Left forelimb (tissue), 1 donor: Measurements from ENCODE around the gene ROS1.
"Not testable (repeated sequence)": the region's sequence is repeated elsewhere in the genome, so short reads cannot be mapped to it uniquely, and the experiment has no call there.

ENCODE experiments used
- DNase-seq: peaks from one replicate; pipeline ENCODE4 v3.0.0-alpha.2; 2018; ENCODE audit warnings: low spot score

The ROS1 gene

DNA sequence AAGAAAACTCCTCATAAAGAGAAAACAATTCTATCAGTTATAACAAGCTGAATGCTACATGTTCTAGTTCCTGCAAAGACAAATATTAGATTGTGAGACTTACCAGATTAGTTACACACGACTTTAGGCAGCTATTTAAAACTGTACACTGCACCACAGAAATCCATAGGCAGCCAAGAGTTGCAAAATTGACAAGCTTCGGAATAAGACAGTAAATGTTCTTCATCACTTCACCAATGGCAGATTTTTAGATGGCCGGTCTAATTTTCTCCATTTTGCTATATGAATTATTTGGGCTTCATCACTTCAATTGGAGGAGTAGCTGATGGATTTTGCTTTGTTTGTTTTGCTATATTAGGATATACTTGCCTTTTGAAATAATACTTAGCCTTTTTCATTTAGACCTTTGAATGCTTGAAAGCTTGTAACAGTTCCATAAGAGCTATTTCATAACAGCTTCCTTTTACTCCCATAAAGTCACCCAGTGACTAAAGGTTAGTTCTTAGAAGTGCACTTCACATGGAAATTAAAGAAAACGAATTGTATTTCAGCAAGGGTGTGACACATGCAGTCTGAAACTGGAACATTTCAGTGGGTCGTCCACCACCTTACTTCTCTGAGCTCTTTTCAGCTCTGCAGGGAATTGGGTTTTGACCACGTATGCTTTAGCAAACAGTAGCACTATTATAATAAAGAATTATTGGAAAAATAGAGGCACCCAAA lies at the start of gene ROS1:
ROS1 (minus strand) TSS at position 512 of the 723 bp plus-strand sequence; CDS start at position 226, 286 bp downstream.
- no peak for DNase-seq

GRCh38 chr6:117473401-117473800 lies 47.7 kb upstream of the ROS1 start:
- no peak for DNase-seq

DNA sequence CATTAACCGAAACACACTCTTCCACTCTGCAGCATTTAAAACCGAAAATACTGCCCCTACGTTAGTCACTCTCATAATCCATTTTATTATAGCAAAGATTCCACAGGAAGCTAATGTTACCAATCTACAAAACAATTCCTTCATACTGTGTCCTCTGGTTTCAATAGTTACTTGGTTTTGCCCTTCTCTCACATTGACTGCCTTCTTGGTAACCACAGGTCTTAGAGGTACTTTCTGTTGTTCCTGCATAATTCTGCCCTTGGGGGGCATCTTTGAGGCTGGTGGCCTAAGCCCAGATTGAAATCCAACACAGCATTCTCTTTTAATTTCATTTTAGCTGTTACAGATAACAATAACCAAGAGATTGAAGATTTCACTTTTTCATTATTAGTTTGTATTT lies 46.9 kb upstream of the ROS1 start:
- DNase-seq = no peak

DNA sequence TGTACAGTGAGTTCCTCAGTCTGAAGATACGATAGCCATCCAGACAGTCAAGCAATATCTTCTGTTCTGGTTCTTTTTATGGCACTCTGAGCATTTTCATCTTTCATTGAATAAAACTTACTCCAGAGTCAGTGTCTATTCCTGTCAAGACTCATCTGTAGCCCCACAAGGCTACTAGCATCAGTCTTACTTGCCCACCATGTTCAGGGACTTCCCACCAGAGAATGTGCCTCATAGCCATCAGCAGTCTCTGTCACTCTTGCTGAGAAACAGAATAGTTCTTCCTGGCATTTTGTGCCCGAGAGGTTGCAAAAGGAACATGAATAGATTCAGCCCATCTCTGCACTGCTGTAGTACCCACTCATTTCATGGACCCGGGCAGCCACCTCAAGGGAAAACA lies 44.0 kb upstream of the ROS1 start:
- DNase-seq = no peak

DNA sequence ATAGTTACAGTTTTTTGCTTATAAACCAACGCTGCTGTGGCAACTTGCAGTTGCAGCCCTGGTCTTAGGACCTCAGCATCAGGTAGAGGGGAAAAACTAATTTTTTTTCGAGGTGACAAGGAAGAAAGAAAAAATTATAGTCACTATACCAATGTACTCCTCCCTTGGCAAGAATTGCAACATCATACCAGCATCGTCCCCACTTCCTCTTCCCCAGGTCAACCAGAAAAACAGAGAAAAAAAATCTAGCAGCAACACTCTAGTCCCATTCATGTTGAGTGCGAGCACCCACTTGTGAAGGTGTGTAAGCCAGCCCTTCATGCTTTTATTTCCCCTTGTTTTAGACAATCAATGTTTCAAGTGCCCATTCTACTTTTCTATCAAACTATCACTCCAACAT lies 43.6 kb upstream of the ROS1 start:
- no peak for DNase-seq

GRCh38 chr6:117468527-117468926 lies 42.8 kb upstream of the ROS1 start:
- DNase-seq = not testable (repeated sequence)

DNA sequence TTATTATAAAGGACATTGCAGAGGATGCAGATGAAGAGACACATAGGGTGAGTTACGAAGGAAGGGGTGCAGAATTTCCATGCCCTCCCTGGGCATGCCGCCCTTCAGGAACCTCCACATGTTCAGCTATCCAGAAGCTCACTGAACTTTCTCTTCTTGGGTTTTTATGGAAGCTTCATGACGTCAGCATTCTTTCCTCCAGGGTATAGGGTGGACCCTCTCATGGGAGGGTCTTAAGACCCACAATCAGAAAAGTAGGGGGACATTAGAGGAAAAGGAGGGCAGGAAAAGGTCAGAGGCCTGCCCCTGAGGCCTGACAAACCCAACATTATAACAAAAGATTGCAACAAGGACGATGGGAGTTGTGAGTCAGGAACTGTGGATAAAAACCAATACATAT lies 42.1 kb upstream of the ROS1 start:
- DNase-seq = no peak

- DNase-seq = no peak
Measured at GRCh38 chr6:117465691-117466090, 39.9 kb upstream of the ROS1 start.

DNA sequence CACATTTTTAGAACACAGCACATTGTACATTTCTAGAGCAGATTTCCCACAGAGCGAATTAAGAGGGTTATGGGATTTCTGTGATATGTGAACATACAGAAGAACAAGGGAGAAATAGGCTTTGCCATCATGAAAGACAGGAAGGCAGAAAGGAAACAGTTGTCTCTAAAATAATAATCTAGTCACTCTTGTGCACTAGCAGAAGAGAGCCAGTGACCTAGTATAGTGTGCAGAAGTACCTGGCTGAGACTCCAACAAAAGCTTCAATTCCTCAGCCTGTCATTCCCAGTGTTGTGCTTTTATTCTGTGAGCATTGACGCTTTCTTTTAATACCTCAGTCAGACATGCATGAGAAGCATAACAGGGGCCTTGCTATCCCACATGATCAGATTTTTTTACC lies 39.0 kb upstream of the ROS1 start:
- DNase-seq = no peak

GRCh38 chr6:117463762-117464665 lies 38.3 kb upstream of the ROS1 start:
- DNase-seq = no peak

DNA sequence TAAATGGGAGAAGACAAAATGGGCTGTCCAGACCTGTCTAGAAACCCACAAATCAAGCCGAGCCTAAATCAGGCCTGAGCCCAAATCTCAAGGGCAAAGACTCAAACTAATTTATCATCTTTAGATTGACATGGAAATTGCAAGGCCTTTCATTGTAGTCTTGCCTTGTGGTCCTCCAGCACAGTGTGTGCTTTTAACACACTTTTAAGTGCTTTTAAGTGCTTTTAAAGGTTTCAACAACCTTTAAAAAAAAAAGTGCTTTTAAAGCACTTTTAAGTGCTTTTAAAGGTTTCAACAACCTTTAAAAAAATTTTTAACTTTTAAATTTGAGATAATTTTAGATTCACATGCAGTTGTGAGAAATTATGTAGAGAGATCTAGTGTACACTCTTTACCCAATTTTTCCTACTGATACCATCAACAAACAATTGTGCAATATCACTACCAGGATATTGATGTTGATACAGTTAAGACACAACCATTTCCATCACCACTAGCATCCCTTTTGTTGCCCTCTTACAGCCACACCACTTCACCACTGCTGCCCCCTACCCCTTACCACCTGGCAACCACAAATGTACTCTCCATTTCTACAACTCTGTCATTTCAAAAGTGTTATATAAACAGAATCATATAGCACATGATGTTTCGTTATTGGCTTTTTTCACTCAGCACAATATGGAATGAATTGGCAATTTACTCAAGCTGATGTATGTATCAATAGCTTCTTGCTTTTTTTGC lies 33.6 kb upstream of the ROS1 start:
- DNase-seq = no peak

DNA sequence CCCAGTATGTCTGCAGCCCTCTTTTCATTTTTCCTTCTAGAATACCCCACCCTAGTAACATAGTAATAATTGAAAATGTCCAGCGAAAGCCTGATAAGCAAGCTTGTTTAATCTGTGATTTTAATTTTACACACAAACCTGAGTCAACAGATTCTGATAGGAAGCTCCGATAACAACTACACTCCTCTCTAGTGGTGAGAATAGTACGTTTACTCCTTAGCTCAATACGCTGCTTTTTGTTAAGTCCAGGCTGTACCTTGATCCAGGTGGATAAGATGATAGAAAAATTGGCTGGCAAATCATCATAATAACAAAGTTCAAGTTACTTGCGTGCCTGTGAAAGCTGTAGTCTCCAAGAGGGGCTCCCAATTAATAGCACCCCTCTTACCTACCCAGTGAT lies 31.3 kb upstream of the ROS1 start:
- DNase-seq = no peak

DNA sequence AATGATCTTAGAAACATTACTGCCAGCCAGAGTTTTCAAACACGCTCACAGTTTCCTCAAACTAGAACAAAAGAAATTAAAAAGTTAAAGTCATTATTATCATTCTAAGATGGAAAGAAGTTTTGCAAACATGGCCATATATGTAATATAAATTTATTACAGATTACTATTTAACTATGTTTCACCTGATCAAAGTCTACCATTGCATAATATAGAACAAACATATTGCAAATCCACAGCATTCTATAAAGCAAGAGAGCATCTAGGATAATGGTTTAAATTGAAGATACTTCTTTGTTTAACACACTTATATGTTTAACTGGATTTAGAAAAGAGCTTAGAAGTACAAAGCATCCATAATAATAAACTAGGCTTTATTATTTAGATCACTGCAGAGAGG lies 30.5 kb upstream of the ROS1 start:
- no peak for DNase-seq

DNA sequence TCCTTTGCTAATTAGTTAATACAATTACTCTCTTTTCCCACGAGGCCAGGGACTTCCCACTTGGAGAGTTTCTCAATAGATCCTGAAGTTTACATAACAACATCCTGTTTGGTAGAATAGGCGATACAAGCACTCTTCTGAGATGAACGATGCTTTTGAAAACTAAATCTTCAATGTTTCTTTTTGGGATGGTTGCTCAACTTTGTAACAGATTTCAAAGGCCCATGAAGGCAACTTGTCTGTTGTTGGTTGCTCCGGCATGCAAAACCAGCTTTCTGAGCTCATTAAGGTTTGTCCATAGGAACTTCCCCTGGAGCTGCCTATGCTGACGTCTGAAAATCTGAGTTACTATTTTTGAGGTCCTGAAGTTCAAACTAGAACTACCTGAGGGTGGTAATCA lies 25.9 kb upstream of the ROS1 start:
- no peak for DNase-seq

GRCh38 chr6:117449549-117450439 lies 24.1 kb upstream of the ROS1 start:
- no peak for DNase-seq

DNA sequence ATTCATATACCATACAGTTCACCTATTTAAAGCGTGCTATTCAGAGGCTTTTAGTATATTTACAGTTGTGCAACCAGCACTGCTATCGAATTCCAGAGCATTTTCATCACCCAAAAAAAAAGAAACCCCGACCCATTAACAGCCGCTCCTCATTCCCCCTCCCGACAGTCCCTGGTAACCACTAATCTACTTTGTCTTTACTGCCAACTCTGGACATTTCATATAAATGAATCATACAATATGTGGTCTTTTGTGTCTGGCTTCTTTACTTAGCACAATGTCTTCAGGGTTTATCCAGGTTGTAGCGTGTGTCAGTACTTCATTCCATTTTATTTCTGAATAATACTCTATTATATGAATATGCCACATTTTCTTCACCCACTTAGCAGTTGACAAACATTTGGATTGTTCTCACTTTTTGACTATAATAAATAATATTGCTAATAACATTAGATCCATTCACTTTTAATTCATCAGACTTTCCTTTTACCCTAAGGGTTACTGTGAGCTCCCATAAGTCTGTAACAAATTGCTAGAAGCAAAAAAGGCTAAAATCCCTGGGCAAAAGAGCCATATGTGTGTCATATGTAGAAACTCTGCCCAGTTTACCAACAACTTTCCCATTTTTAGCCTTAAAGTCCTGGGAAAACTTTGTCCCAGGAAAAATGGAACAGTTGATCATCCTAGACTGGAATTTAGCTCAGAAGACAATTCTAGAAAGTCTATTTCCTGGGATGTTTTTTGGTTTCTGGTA lies 23.2 kb upstream of the ROS1 start:
- DNase-seq = no peak

- no peak for DNase-seq
Measured at GRCh38 chr6:117448011-117448410, 22.3 kb upstream of the ROS1 start.

- DNase-seq = no peak
Measured at GRCh38 chr6:117446861-117447260, 21.1 kb upstream of the ROS1 start.

DNA sequence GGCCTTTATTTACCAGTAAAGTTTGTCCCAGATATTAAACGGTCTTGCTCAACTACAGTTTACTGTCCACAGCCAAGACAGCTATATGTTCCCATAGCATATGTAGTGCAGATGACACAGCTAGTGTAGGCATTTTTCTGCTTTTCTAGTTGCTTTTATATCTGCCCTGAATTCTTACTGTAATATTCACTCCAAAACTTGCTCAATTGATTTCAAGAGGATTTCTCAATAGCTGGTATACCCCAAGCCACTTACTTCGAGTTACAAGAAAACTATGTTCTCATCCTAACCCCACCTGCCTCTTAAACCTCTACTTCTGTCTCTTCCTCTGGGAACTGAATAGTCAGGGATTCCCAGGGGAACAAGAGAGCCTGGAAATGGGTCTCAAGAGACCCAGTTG lies 18.9 kb upstream of the ROS1 start:
- no peak for DNase-seq

GRCh38 chr6:117442313-117442712 lies 16.6 kb upstream of the ROS1 start:
- not testable (repeated sequence) for DNase-seq

DNA sequence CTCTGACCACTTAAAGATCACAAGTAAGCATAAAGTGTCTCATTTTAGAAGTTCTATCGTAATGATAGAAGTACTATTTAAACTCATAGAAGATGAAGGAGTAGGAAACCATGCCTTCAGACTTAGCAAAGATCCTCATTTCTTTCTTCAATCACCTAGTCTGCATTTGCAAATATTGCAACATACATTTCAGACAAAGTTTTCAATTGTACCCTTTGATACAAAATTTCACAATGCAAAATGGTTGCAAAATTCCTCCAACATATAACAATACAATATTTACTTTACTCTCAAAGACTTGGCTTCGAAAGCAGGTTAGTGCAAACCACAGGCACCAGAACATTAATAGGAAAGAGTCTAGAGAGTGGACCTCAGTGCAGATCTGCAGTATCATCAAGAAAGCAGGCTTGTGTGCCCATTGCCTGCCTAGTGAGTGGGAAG lies 16.1 kb upstream of the ROS1 start:
- DNase-seq = no peak
